B cell (primary cell): ENCODE data around the gene DPH7. TPM values are rescaled to one million over a fixed set of nuclear protein-coding genes. Genes with fewer than 3 reads are reported as not detected.
A peak's percentile ranks its signal among the peaks of the same experiment; 100 is the strongest.
"Not testable (repeated sequence)": the region's sequence is repeated elsewhere in the genome, so short reads cannot be mapped to it uniquely, and the experiment has no call there.

Source experiments
- ATAC-seq: fragments of 200-7000 bp; cut with Tn5 transposase; one replicate; pipeline ENCODE4 v1.10.0; 2021; ENCODE audit warnings: low read depth, mild to moderate bottlenecking, moderate number of reproducible peaks, moderate library complexity
- CTCF ChIA-PET: fragments of 350-600 bp; sonication (Branson Sonifier 250); formaldehyde crosslinking; loops from one replicate; lab custom pipeline; 2021; ENCODE audit warnings: antibody characterized with exemption, inconsistent platforms; lab: Charles Lee
- POLR2A ChIA-PET: fragments of 350-600 bp; sonication (Branson Sonifier 250); formaldehyde crosslinking; loops from one replicate; lab custom pipeline; 2021; ENCODE audit warnings: antibody characterized with exemption; lab: Charles Lee
- DNase-seq: peaks from one replicate; pipeline ENCODE4 v3.0.0; 2013
- H2AFZ ChIP-seq: 2 replicates; pipeline ENCODE4 v1.6.1; 2012; ENCODE audit warnings: mild to moderate bottlenecking, low read depth, low read length; ENCODE audit not compliant: insufficient read depth, poor library complexity, severe bottlenecking
- H3K27ac ChIP-seq, 2 donors: 1 replicate in 1 of 2; 2 replicates in 1 of 2; pipeline ENCODE4 v1.5.1; 2012 to 2013; ENCODE audit warnings: low read length in 2 of 2, mild to moderate bottlenecking in 2 of 2, moderate library complexity in 1 of 2
- H3K27me3 ChIP-seq, 4 experiments: fragments of 200-600 bp in 1 of 4; sonication (generic) in 1 of 4; replicated peaks in 1 of 4; 1 replicate in 2 of 4; 2 replicates in 2 of 4; pipeline versions ENCODE4 v1.6.1 to v1.7.0; 2013 to 2016; ENCODE audit warnings: low read length in 3 of 4, mild to moderate bottlenecking in 2 of 4, mixed read lengths in 1 of 4, moderate library complexity in 1 of 4; ENCODE audit not compliant: insufficient read depth in 4 of 4, control insufficient read depth in 3 of 4; ENCODE audit errors: control extremely low read depth in 1 of 4
- H3K36me3 ChIP-seq, 2 experiments: replicated peaks in 1 of 2; 1 replicate in 1 of 2; 2 replicates in 1 of 2; pipeline versions ENCODE4 v1.6.1 to v1.7.1; 2013; ENCODE audit warnings: low read length in 1 of 2; ENCODE audit not compliant: insufficient read depth in 2 of 2, control insufficient read depth in 1 of 2; ENCODE audit errors: control extremely low read depth in 1 of 2, extremely low read depth in 1 of 2
- H3K4me1 ChIP-seq, 2 donors: fragments of 200-600 bp in 1 of 2; sonication (generic) in 1 of 2; 1 replicate in 1 of 2; 2 replicates in 1 of 2; pipeline versions ENCODE4 v1.5.1 to v1.6.1; 2013 to 2017; ENCODE audit warnings: low read length in 2 of 2; ENCODE audit not compliant: control insufficient read depth in 2 of 2, insufficient read depth in 2 of 2
- H3K4me2 ChIP-seq: replicated peaks from 2 replicates; pipeline ENCODE3; 2012; ENCODE audit warnings: mild to moderate bottlenecking, low read depth, low read length; ENCODE audit not compliant: poor library complexity, severe bottlenecking
- H3K4me3 ChIP-seq, 5 experiments: fragments of 200-600 bp in 1 of 5; sonication (generic) in 1 of 5; 1 replicate in 3 of 5; 2 replicates in 2 of 5; pipeline versions ENCODE4 v1.5.1 to v1.7.0; 2011 to 2016; ENCODE audit warnings: low read length in 4 of 5, mild to moderate bottlenecking in 4 of 5, low read depth in 2 of 5, control low read depth in 1 of 5, moderate library complexity in 1 of 5; ENCODE audit not compliant: insufficient read depth in 1 of 5; ENCODE audit errors: control extremely low read depth in 1 of 5, extremely low read depth in 1 of 5
- H3K79me2 ChIP-seq: fragments of 200-600 bp; sonication (generic); one replicate; pipeline ENCODE4 v1.6.0; 2016; ENCODE audit warnings: low read length; ENCODE audit not compliant: control insufficient read depth, insufficient read depth
- H3K9ac ChIP-seq: fragments of 200-600 bp; sonication (generic); 2 replicates; pipeline ENCODE4 v1.6.1; 2017; ENCODE audit warnings: mild to moderate bottlenecking, low read length, moderate library complexity
- H3K9me3 ChIP-seq, 3 donors: one replicate each; pipeline versions ENCODE4 v1.6.1 to v1.7.1; 2013; ENCODE audit warnings: low read length in 2 of 3; ENCODE audit not compliant: control insufficient read depth in 2 of 3, insufficient read depth in 1 of 3; ENCODE audit errors: control extremely low read depth in 1 of 3
- H4K20me1 ChIP-seq: 2 replicates; pipeline ENCODE4 v1.6.0; 2012; ENCODE audit warnings: mild to moderate bottlenecking, low read length; ENCODE audit not compliant: insufficient read depth, control insufficient read depth, poor library complexity, severe bottlenecking
- H3K27ac Mint-ChIP-seq: one replicate; pipeline ENCODE4 v1.8.0; 2021; ENCODE audit warnings: mixed read lengths
- H3K27me3 Mint-ChIP-seq: one replicate; pipeline ENCODE4 v1.8.0; 2021; ENCODE audit warnings: mixed read lengths
- H3K4me1 Mint-ChIP-seq: one replicate; pipeline ENCODE4 v1.8.0; 2021; ENCODE audit warnings: mixed read lengths
- H3K4me3 Mint-ChIP-seq: one replicate; pipeline ENCODE4 v1.8.0; 2021; ENCODE audit warnings: mixed read lengths
- H3K9me3 Mint-ChIP-seq: one replicate; pipeline ENCODE4 v1.8.0; 2022; ENCODE audit warnings: mixed read lengths; ENCODE audit not compliant: insufficient read depth
- EZH2 ChIP-seq: IDR thresholded peaks from 2 replicates; pipeline ENCODE4 v1.6.1; 2012; ENCODE audit warnings: borderline replicate concordance, low read depth, mild to moderate bottlenecking, moderate library complexity, low read length; ENCODE audit not compliant: insufficient read depth, poor library complexity, severe bottlenecking
- WGBS: methylation state at CpG from one replicate; pipeline ENCODE4 v1.1.5; 2013; ENCODE audit warnings: missing lambda C conversion rate; ENCODE audit not compliant: insufficient coverage; 5-methylcytosine and 5-hydroxymethylcytosine counted together
- intact Hi-C: fragments of 100-400 bp; cut with micrococcal nuclease; formaldehyde crosslinking; loops from one replicate; pipeline ENCODE4 v1.10.0; 2022
- polyA plus RNA-seq: library from polyadenylated mRNA; depleted of rRNA; stranded (reverse); fragments of >200 nt; gene quantifications from 2 replicates; pipeline ENCODE4 v1.2.3, GENCODE V29; 2012
- total RNA-seq, 2 donors: library from RNA; stranded (reverse); fragments of 120-200 nt in 1 of 2; gene quantifications; 1 replicate in 1 of 2; 2 replicates in 1 of 2; pipeline versions ENCODE4 v1.2.3 to v1.2.4, GENCODE V29; 2013 to 2022
- TF ChIP-seq, protein P1 (sequence below): fragments of 200-600 bp; IDR thresholded peaks from one replicate; pipeline ENCODE4 v1.8.0; 2022; ENCODE audit warnings: antibody characterized with exemption, mild to moderate bottlenecking

DPH7 gene
- total and polyA plus RNA-seq, 2 donors (not counting 1 experiment from before 2014, with no cell fraction given), result 64.7 to 93.8 TPM

DNA sequence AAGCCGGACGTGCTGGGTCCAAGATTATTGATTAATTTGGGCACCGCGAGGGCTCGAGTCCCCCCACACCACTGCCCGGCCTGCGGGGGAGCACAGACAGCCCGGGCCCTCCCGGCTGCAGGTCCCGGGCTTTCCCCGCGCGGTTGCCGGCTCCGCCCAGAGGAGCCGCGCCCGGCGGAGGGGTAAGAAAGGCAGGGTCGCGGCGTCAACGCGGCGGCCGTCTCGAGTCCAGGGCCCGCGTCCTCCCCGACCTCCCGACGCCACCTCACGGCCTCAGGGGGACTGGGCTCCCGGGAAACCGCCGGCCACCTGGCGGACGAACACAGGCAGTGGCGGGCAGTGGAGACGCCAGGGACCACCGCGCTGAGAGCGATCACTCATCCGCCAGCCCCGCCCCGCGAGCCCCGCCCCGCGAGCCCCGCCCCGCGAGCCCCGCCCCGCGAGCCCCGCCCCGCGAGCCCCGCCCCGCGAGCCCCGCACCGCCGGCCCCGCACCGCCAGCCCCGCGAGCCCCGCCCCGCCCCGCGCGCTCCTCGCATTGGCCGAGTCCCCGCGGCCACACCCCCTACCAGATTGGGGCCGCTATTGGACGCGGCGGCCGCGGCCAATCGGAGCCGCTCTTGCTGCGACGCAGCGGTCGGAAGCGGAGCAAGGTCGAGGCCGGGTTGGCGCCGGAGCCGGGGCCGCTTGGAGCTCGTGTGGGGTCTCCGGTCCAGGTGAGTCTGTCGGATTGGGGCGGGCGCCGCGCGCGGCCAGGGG, 27.3 kb downstream of the DPH7 start, which contains the start of gene MRPL41:
TSS of gene MRPL41 (plus strand) at position 616 of the 758 bp plus-strand sequence. CDS start 203 bp downstream, outside the sequence.
- DNase-seq, result peak; percentile 92
- H4K20me1 ChIP-seq, result peaks cover 22% of the 10 kb centered on the region
- peaks cover 25 to 41% of the 10 kb centered on the region in 2 donors for H3K4me1 ChIP-seq
- peaks cover 14% of the 10 kb centered on the region for H3K79me2 ChIP-seq
- H3K27ac Mint-ChIP-seq, result peak within 1 kb of the TSS; percentile 83
- intact Hi-C loops, result loop anchor here (1.0 to 2.0 kb wide), 4 partner anchors 28 to 97 kb away; partner anchors contain the start of genes ARRDC1 and ZMYND19
- peak within 1 kb of the TSS; percentile 74 for H3K9ac ChIP-seq
- H3K9me3 ChIP-seq, result peaks cover 0 to 8% (median 0%) of the 10 kb centered on the region in 3 donors
- H3K27ac ChIP-seq, result peak within 1 kb of the TSS; percentile 55 to 73
- H3K4me3 Mint-ChIP-seq, result peak within 1 kb of the TSS; percentile 77
- no peaks in the 10 kb centered on the region for H3K27me3 ChIP-seq
- ChIA-PET POLR2A (interaction anchor here (0.6 to 1.1 kb wide), 4 partner anchors 10 to 128 kb away, joined by 3 to 9 read pairs (median 6); partner anchors contain the start of genes EXD3 and NOXA1), CTCF (interaction anchor here (1.1 to 1.2 kb wide), 2 partner anchors 17 to 67 kb away, joined by 3 to 7 read pairs; partner anchors contain the start of gene EHMT1)
- peaks cover 26% of the 10 kb centered on the region for H3K4me1 Mint-ChIP-seq
- peak within 1 kb of the TSS; percentile 79 for H2AFZ ChIP-seq
- H3K27me3 Mint-ChIP-seq, result no peaks in the 10 kb centered on the region
- TF ChIP-seq, protein P1, sequence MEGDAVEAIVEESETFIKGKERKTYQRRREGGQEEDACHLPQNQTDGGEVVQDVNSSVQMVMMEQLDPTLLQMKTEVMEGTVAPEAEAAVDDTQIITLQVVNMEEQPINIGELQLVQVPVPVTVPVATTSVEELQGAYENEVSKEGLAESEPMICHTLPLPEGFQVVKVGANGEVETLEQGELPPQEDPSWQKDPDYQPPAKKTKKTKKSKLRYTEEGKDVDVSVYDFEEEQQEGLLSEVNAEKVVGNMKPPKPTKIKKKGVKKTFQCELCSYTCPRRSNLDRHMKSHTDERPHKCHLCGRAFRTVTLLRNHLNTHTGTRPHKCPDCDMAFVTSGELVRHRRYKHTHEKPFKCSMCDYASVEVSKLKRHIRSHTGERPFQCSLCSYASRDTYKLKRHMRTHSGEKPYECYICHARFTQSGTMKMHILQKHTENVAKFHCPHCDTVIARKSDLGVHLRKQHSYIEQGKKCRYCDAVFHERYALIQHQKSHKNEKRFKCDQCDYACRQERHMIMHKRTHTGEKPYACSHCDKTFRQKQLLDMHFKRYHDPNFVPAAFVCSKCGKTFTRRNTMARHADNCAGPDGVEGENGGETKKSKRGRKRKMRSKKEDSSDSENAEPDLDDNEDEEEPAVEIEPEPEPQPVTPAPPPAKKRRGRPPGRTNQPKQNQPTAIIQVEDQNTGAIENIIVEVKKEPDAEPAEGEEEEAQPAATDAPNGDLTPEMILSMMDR, result peak; percentile 45
- TF ChIP-seq EZH2, result no peak
- H3K9me3 Mint-ChIP-seq, result no peaks in the 10 kb centered on the region
- under 1% methylated on average over 87 of the region's 106 CpGs for WGBS
- ATAC-seq, result peak; percentile 81
- H3K4me3 ChIP-seq, result peak within 1 kb of the TSS; percentile 4 to 81 (median 65)
- peaks cover 0 to 9% of the 10 kb centered on the region in 2 experiments for H3K36me3 ChIP-seq
- peak within 1 kb of the TSS; percentile 97 for H3K4me2 ChIP-seq

DNA sequence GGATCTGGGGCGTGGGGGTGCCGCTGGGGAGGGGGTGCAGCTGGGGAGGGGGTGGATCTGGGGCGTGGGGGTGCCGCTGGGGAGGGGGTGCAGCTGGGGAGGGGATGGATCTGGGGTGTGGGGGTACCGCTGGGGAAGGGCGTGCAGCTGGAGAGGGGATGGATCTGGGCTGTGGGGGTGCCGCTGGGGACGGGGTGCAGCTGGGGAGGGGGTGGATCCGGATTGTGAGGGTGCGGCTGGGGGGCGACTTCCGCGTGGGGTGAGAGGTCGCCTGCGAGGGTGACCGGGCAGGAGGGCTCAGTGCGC, 27.8 kb downstream of the DPH7 start:
- H3K27me3 Mint-ChIP-seq, H3K36me3 ChIP-seq, DNase-seq, H3K27ac Mint-ChIP-seq, H3K27me3 ChIP-seq, ATAC-seq, CTCF ChIA-PET, H3K9me3 Mint-ChIP-seq: not testable (repeated sequence)
- peak overlapping the region; percentile 74 for H3K9ac ChIP-seq
- H3K4me1 Mint-ChIP-seq, result peaks cover 31% of the 10 kb centered on the region
- H4K20me1 ChIP-seq, result peaks cover 22% of the 10 kb centered on the region
- H3K4me3 ChIP-seq, result peak overlapping the region in 4 of 5 experiments; percentile 50 to 81 (median 70)
- intact Hi-C loops, result loop anchor here (1.0 to 2.0 kb wide), 5 partner anchors 28 to 128 kb away; partner anchors contain the start of genes ARRDC1, EXD3, NOXA1 and ZMYND19
- H3K27ac ChIP-seq, result peak overlapping the region in 1 of 2 donors; percentile 67
- peak overlapping the region; percentile 97 for H3K4me2 ChIP-seq
- H2AFZ ChIP-seq, result peak overlapping the region; percentile 79
- peaks cover 0 to 12% (median 0%) of the 10 kb centered on the region in 3 donors for H3K9me3 ChIP-seq
- 1% methylated on average over 12 of the region's 17 CpGs for WGBS
- peak overlapping the region; percentile 75 for H3K4me3 Mint-ChIP-seq
- H3K4me1 ChIP-seq, result peaks cover 25 to 44% of the 10 kb centered on the region in 2 donors
- peaks cover 16% of the 10 kb centered on the region for H3K79me2 ChIP-seq
- POLR2A ChIA-PET, result interaction anchor here (0.6 to 0.7 kb wide), 4 partner anchors 10 to 159 kb away, joined by 3 to 9 read pairs (median 5); no protein-coding TSS in a partner anchor
